Vein endothelial cell (primary cell): ENCODE data around the gene ATP4A. TPM values are rescaled to one million over a fixed set of nuclear protein-coding genes. Genes with fewer than 3 reads are reported as not detected.

Experiments
- total RNA-seq: library from RNA; depleted of rRNA; stranded (reverse); fragments of >200 nt; gene quantifications from 2 replicates; pipeline ENCODE4 v1.2.3, GENCODE V29; 2012

The ATP4A gene
- total RNA-seq: not detected in 2 replicates

DNA sequence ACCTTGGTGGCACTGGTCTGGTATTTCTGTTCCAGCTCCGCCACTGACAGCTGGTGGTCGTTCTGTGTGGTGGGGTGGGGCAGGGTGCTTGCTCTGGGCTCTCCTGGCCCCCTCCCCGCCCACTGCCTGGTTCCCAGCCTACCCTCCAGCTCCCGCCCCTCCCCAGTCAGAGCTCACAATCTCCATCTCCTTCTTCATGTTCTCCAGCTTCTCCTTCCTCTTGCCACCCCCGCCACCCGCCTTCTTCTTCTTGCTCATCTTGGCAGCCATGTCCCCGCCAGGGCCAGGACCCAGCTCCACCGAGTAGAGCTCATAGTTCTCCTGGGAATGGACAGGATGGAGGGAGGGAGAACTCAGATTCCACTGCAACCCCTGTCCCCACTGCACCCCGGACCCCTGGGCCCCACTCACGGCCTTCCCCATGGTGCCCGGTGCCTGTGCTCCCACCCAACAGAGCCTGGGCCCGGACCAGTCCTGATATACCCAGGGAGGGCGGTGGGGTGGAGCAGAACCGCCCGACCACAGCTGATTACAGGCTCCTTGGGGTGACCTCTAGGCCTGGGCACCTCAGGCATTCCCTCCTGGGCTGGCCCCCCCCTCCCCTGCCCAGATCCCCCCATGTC lies at the start of gene ATP4A:
TSS of gene ATP4A (minus strand) at position 452 of the 623 bp plus-strand sequence. CDS start at position 423, 29 bp downstream.

DNA sequence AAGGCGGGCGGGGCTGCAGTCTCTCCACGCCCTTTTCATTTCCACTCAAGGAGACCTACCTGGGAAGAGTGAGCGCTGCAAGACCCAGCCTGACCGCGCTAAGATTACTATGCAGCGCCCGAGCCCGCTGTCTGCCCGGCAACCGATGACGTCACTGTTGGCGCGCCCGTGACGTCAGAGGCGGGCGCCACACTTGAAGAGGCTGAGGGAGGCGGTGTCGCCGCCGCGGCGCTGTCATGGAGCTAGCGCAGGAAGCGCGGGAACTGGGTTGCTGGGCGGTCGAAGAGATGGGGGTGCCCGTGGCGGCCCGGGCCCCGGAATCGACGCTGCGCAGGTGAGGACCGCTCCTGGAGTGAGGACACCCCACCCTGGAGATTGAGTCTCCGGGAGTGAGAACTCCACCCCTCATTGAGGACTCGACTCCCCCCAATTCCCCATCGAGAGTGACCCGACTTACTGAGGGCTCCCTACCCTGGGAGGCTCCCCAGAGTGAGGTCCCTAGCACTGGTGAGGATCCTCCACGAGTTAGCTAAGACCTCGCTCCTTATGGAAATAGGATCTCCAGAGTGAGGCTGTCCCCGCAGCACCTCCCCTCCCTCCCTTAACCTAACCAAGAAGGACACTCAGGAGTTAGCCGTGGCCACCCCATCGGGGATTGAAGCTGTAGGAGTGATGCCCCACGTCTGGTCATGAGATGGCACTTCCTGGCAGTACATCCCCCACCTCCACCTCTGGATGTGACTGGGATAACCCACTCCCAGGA lies 49.3 kb upstream of the ATP4A start, which contains the start of gene HAUS5:
TSS of gene HAUS5 (plus strand) at position 177 of the 763 bp plus-strand sequence. CDS start at position 237, 60 bp downstream.

DNA sequence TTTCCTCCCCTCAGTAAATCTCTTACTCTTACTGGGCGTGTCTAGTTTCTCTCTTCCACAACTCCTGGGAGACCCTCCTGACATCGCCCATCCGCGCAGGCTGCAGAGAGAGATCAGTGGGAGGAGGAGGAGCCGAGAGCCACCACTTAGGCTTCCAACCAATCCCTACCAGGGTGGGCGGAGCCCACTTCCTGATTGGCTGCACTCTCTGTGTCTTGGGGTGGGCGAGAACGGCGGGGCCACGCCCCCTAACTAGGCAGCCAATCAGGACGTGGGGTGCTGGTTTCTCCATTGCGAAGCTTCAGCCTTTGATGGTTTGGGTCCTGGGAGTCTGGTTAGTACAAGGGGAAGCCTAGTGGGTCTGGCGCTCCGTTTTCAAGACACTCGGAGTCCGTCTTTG lies 22.4 kb upstream of the ATP4A start, which contains the start of gene PMIS2:
TSS of gene PMIS2 (plus strand) at position 326 of the 400 bp plus-strand sequence. CDS start 87 bp downstream, outside the sequence.

DNA sequence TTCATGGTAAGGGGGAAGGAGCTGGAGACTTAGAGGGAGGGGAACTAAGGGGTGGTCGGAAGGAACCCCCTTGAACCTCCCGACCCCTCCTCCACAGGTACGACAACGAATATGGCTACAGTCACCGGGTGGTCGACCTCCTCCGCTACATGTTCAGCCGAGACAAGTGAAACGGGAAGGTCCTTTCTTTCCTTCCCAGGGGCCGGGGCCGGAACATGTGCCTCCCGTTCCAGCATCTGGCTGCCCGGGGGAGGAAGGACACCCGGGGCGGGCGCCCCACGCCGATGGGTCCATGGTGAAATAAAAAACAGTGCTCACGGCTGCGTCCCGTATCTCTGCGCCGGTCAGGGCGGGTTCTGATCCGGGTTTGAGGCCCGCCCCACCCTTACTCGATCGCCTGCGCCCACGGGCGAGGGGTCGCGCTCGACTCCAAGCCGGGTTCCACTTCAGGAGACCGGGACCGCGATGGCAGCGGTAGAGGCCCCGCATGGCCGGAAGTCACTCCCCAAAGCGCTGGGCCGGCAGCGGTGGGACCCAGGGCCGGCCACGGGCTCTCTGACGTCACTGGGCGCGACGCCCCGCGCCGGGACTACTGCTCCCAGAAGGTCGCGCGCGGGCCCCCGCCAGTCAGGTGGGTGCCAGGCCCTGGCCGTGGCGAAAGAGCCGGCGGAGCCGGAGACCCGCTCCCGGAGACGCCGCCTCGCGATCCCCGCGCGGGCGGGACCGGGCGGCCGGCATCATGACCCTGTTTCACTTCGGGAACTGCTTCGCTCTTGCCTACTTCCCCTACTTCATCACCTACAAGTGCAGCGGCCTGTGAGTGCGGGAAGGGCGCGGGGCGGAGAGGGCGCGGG lies 18.2 kb downstream of the ATP4A start, which contains the start of gene TMEM147:
TSS of gene TMEM147 (plus strand) at position 626 of the 854 bp plus-strand sequence. CDS start at position 740, 114 bp downstream.

DNA sequence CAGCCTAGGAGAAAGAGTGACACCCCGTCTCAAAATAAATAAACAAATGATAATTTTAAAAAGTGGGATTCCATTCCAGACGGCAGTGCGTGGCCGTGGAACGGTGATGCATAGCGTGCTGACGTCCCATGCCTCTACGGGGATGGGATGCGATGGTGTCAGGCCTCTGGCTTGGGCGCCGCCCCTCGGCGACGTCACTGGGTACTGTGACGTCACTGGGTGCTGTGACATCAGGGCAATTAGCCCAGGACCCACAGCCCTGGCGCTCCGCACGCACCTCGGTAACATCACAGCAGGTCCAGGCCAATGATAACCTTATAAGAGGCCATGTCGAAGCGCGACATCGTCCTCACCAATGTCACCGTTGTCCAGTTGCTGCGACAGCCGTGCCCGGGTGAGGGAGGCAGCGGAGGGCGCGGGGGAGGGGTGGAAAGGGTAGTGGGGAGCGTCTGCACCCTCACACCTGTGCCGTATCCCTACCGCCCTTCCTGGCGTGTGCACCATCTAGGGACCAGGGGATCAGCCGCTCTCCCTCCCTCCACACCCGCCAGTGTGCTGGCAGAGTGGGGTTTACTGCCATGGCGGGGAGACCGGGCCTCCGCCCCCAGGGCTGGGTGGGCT lies 30.1 kb downstream of the ATP4A start, which contains the start of gene GAPDHS:
TSS of gene GAPDHS (plus strand) at position 256 of the 621 bp plus-strand sequence. CDS start at position 328, 72 bp downstream.

DNA sequence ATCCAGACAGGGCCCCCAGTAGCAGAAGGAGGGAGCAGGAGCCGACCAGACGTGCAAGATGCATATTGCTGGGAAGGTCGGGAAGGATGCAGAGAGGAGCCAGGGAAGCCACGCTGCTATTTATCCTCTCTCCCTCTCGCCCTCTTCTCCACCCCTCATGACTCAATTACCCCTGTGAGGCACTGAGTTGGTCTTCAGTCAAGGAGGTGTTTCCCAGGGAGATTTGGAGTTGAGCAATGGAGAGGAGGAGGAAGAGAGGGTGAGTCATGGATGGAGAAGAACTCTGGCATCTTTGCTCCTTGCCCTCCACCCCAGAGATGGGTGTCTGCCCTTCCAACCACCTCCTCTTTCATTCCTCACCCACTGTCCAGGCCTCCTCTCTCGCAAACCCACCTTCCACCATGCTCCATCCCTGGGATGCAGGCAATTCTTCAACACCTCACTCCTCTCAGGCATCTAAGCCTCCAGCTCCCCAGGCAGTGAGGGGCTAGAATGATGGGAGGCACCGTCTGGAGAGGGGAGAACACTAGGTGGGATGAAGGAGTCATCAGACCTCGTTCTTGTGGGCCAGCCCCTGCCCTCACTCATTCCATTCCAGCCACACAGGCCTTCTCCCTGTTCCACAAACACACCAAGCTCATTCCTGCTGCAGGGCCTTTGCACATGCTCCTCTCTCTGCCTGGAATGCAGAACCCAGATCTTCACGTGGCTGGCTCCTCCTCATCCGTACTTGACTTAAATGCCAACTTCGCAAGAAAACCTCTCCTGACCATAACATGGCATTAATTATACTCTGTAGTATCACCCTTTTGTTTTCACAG lies 35.0 kb downstream of the ATP4A start, which contains the start of gene SBSN:
TSS of gene SBSN (minus strand) at position 94 of the 821 bp plus-strand sequence. CDS start at position 64, 30 bp downstream.

DNA sequence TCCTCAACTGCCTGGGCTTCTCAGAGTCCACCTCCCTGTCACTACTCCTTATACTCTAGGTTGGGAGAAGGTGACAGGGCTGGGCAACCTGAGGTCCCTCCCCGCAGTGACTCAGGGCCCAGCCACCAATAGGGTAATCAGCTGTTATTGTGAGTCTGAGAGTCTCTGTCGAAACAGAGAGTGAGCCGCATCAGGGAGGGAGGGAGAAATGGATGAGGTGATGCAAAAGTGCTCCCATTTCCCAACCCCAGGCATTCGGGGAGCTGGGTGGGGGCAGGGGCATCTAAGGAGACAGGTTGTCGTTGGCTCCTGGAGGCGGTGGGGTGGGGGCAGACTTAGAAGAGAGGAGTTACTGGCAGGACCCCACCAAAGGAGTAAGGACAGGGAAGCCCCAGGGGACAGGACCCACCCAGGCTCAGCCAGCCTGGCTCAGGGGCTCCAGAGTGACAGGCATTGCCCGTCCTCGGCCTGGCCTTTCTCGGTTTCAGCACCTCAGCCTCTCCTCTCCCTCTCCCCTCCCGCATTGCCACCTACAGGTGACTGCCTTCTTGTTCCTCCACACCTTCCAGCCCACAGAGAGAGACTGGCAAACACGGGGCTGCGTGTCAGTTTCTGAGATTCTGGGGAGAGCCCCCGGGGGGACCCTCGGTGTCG lies 49.7 kb downstream of the ATP4A start, which contains the start of gene DMKN:
TSS of gene DMKN (minus strand) at position 22 of the 654 bp plus-strand sequence. CDS start 174 bp downstream, outside the sequence.

Other genes starting within 250 kb of the ATP4A start
- gene CD22, start 234.5 kb downstream of the ATP4A start, total RNA-seq: 0.19 TPM in 1 of 2 replicates, not detected in the other
- gene FFAR1, start 215.8 kb downstream of the ATP4A start, total RNA-seq: not detected in 2 replicates
- gene FFAR3, start 205.2 kb downstream of the ATP4A start, total RNA-seq: not detected in 2 replicates
- gene GPR42, start 192.6 kb downstream of the ATP4A start, total RNA-seq: not detected in 2 replicates
- gene FFAR2, start 115.4 kb downstream of the ATP4A start, total RNA-seq: not detected in 2 replicates
- not detected in 2 replicates for gene KRTDAP, start 73.2 kb downstream of the ATP4A start, total RNA-seq
- not detected in 2 replicates for gene DMKN, start 50.0 kb downstream of the ATP4A start, total RNA-seq
- not detected in 2 replicates for gene SBSN, start 35.3 kb downstream of the ATP4A start, total RNA-seq
- gene GAPDHS, start 30.2 kb downstream of the ATP4A start, total RNA-seq: not detected in 2 replicates
- gene TMEM147, start 18.0 kb downstream of the ATP4A start, total RNA-seq: 58.0 and 58.8 TPM in 2 replicates
- gene PMIS2, start 22.5 kb upstream of the ATP4A start, total RNA-seq: not detected in 2 replicates
- 8.5 and 9.1 TPM in 2 replicates for gene HAUS5, start 49.1 kb upstream of the ATP4A start, total RNA-seq
- 49.6 and 56.5 TPM in 2 replicates for gene RBM42, start 65.4 kb upstream of the ATP4A start, total RNA-seq
- 0.29 and 0.65 TPM in 2 replicates for gene ETV2, start 78.1 kb upstream of the ATP4A start, total RNA-seq
- gene COX6B1, start 84.7 kb upstream of the ATP4A start, total RNA-seq: 214 and 293 TPM in 2 replicates
- gene UPK1A, start 102.9 kb upstream of the ATP4A start, total RNA-seq: not detected in 2 replicates
- not detected in 2 replicates for gene ZBTB32, start 140.9 kb upstream of the ATP4A start, total RNA-seq
- 8.5 and 9.4 TPM in 2 replicates for gene KMT2B, start 154.3 kb upstream of the ATP4A start, total RNA-seq
- gene IGFLR1, start 178.8 kb upstream of the ATP4A start, total RNA-seq: 0.76 and 0.98 TPM in 2 replicates
- 2.3 and 2.8 TPM in 2 replicates for gene U2AF1L4, start 181.8 kb upstream of the ATP4A start, total RNA-seq
- gene PSENEN, start 182.0 kb upstream of the ATP4A start, total RNA-seq: 14.8 and 15.7 TPM in 2 replicates
- 12.1 and 16.7 TPM in 2 replicates for gene LIN37, start 184.9 kb upstream of the ATP4A start, total RNA-seq
- gene HSPB6, start 193.4 kb upstream of the ATP4A start, total RNA-seq: 0.38 and 0.65 TPM in 2 replicates
- gene PROSER3, start 194.5 kb upstream of the ATP4A start, total RNA-seq: 7.2 and 7.3 TPM in 2 replicates
- 3.3 and 3.7 TPM in 2 replicates for gene ARHGAP33, start 211.9 kb upstream of the ATP4A start, total RNA-seq
- not detected in 2 replicates for gene PRODH2, start 249.2 kb upstream of the ATP4A start, total RNA-seq